ENCODE measurements around the gene TSC22D2.

Gene TSC22D2

DNA sequence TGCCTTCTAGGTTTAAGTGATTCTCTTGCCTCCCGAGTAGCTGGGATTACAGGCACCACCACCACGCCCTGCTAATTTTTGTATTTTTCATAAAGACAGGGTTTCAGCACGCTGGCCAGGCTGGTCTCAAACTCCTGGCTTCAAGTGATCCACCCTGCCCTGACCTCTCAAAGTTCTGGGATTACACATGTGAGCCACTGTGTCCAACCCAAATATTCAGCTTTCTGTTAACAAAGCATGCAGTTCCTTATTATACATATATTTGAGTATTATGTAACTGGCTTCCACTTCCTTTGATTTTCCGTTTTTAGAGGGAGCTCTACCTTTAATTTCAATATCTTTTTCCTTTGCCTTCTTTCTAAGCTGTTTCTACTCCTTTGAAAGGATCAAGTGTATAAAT is 26.1 kb downstream of the TSC22D2 start:
- TF ChIP-seq RAD21 (IDR thresholded peaks at IDR 0.05; ENCODE audit: low read depth): no peak
- no peak for TF ChIP-seq NFIC (IDR thresholded peaks at IDR 0.05)
- TF ChIP-seq FOXM1 (IDR thresholded peaks at IDR 0.05; ENCODE audit: borderline replicate concordance, low read depth): no peak
- no peak for TF ChIP-seq YY1 (IDR thresholded peaks at IDR 0.05; ENCODE audit: low read depth)
- no peak for TF ChIP-seq CREB1 (IDR thresholded peaks at IDR 0.05; ENCODE audit: low read depth)
- no peak for TF ChIP-seq MAX (IDR thresholded peaks at IDR 0.05)
- TF ChIP-seq EGR1 (IDR thresholded peaks at IDR 0.05): no peak

- TF ChIP-seq EP300 (IDR thresholded peaks at IDR 0.05; ENCODE audit: borderline replicate concordance) (no peak), CEBPB (IDR thresholded peaks at IDR 0.05) (no peak), RAD21 (IDR thresholded peaks at IDR 0.05; ENCODE audit: low read depth) (no peak), TEAD4 (IDR thresholded peaks at IDR 0.05) (no peak), NFIC (IDR thresholded peaks at IDR 0.05) (no peak), MAX (IDR thresholded peaks at IDR 0.05) (no peak), REST (IDR thresholded peaks at IDR 0.05; ENCODE audit: low read depth) (no peak), ZBTB7A (IDR thresholded peaks at IDR 0.05; ENCODE audit: low read depth) (no peak), TCF12 (IDR thresholded peaks at IDR 0.05; ENCODE audit: low read depth) (no peak), TAF1 (IDR thresholded peaks at IDR 0.05; ENCODE audit: low read depth) (no peak), EGR1 (IDR thresholded peaks at IDR 0.05) (no peak), FOXM1 (IDR thresholded peaks at IDR 0.05; ENCODE audit: borderline replicate concordance, low read depth) (no peak), CREB1 (IDR thresholded peaks at IDR 0.05; ENCODE audit: low read depth) (no peak), YY1 (IDR thresholded peaks at IDR 0.05; ENCODE audit: low read depth) (no peak)
- TF ChIP-seq, protein P1, sequence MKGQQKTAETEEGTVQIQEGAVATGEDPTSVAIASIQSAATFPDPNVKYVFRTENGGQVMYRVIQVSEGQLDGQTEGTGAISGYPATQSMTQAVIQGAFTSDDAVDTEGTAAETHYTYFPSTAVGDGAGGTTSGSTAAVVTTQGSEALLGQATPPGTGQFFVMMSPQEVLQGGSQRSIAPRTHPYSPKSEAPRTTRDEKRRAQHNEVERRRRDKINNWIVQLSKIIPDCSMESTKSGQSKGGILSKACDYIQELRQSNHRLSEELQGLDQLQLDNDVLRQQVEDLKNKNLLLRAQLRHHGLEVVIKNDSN (IDR thresholded peaks at IDR 0.05): no peak
Observed at GRCh38 chr3:150436161-150436560, 28.1 kb downstream of the TSC22D2 start.

GRCh38 chr3:150439657-150440056 is 31.6 kb downstream of the TSC22D2 start:
- TF ChIP-seq MAX (IDR thresholded peaks at IDR 0.05) (no peak), TCF12 (IDR thresholded peaks at IDR 0.05; ENCODE audit: low read depth) (no peak), NFIC (IDR thresholded peaks at IDR 0.05) (no peak), TAF1 (IDR thresholded peaks at IDR 0.05; ENCODE audit: low read depth) (no peak), CREB1 (IDR thresholded peaks at IDR 0.05; ENCODE audit: low read depth) (no peak), EP300 (IDR thresholded peaks at IDR 0.05; ENCODE audit: borderline replicate concordance) (no peak), FOXM1 (IDR thresholded peaks at IDR 0.05; ENCODE audit: borderline replicate concordance, low read depth) (no peak), CEBPB (IDR thresholded peaks at IDR 0.05) (no peak), EGR1 (IDR thresholded peaks at IDR 0.05) (no peak), YY1 (IDR thresholded peaks at IDR 0.05; ENCODE audit: low read depth) (no peak), ZBTB7A (IDR thresholded peaks at IDR 0.05; ENCODE audit: low read depth) (no peak), RAD21 (IDR thresholded peaks at IDR 0.05; ENCODE audit: low read depth) (no peak), REST (IDR thresholded peaks at IDR 0.05; ENCODE audit: low read depth) (no peak)
- TF ChIP-seq, protein P1 (IDR thresholded peaks at IDR 0.05): no peak

GRCh38 chr3:150443331-150443741 is 35.2 kb downstream of the TSC22D2 start:
- TF ChIP-seq TAF1 (IDR thresholded peaks at IDR 0.05; ENCODE audit: low read depth) (no peak), TEAD4 (IDR thresholded peaks at IDR 0.05) (no peak), CREB1 (IDR thresholded peaks at IDR 0.05; ENCODE audit: low read depth) (no peak), FOXM1 (IDR thresholded peaks at IDR 0.05; ENCODE audit: borderline replicate concordance, low read depth) (no peak), RAD21 (IDR thresholded peaks at IDR 0.05; ENCODE audit: low read depth) (no peak), NFIC (IDR thresholded peaks at IDR 0.05) (no peak)

DNA sequence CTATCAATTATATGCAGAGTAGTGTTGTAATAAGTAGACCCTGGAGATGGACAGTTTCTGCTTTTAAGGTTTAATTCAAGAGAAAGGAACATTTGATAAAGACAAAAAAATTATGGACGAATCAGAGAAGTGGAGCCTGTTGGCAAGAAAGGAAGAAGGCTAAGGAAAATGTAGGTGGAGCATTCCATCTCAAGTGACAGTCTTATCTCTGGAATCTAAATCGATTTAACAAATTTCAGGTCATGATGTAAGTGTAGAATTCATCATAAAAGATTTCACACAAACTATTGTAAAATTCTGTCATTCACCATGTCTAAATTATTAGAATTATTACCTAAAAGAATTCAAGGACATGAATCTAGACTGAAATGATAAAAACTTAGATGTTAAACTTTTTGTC is 36.3 kb downstream of the TSC22D2 start:
- TF ChIP-seq ZBTB7A (IDR thresholded peaks at IDR 0.05; ENCODE audit: low read depth) (no peak), REST (IDR thresholded peaks at IDR 0.05; ENCODE audit: low read depth) (no peak), FOXM1 (IDR thresholded peaks at IDR 0.05; ENCODE audit: borderline replicate concordance, low read depth) (no peak), EP300 (IDR thresholded peaks at IDR 0.05; ENCODE audit: borderline replicate concordance) (no peak), MAX (IDR thresholded peaks at IDR 0.05) (no peak), RAD21 (IDR thresholded peaks at IDR 0.05; ENCODE audit: low read depth) (no peak), TAF1 (IDR thresholded peaks at IDR 0.05; ENCODE audit: low read depth) (no peak), CEBPB (IDR thresholded peaks at IDR 0.05) (no peak), NFIC (IDR thresholded peaks at IDR 0.05) (no peak), YY1 (IDR thresholded peaks at IDR 0.05; ENCODE audit: low read depth) (no peak), TEAD4 (IDR thresholded peaks at IDR 0.05) (no peak), EGR1 (IDR thresholded peaks at IDR 0.05) (no peak), TCF12 (IDR thresholded peaks at IDR 0.05; ENCODE audit: low read depth) (no peak), CREB1 (IDR thresholded peaks at IDR 0.05; ENCODE audit: low read depth) (no peak)
- TF ChIP-seq, protein P1 (IDR thresholded peaks at IDR 0.05): no peak
